ENCODE measurements around the gene PPP2R5E. TPM values are rescaled to one million over a fixed set of nuclear protein-coding genes. Genes with fewer than 3 reads are reported as not detected.

PPP2R5E gene
- total and polyA plus RNA-seq, 8 donors = 7.2 to 32.9 (median 14.2) TPM

DNA sequence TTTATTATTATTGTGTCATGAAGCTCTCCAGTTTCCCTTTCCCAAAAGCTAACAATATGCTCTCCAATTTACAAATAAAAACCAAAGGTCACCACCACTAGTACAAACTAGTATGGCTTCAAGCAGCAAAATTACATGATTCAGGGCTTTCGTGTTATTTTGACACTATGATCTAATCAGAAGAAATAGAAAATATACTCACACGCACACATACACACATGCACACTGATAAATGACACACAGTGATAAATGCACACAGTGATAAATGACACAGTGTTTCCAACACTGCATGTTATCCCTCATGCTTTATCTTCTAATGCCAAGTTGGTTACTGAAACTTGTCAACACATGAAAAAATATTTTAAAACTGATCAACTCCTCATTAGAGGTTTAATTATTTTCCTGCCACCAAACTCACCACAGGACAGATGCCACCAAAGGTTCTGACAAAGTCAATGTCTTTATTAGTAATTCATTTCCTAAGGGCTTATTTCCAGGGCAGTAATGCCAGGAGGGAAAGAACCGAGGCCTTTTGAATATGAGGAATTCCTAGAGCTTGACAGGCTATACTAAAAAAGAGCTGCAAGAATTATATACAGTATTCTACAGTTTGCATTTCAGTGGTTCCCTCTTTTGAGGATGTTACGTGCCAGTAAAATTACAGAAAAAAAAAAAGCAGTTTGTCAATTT lies 82.4 kb downstream of the PPP2R5E start:
- no peak overlapping the region for H3K27ac ChIP-seq
- WGBS, 5 donors = 39 to 75% (median 54%) methylated on average over 4 of the region's 4 CpGs

DNA sequence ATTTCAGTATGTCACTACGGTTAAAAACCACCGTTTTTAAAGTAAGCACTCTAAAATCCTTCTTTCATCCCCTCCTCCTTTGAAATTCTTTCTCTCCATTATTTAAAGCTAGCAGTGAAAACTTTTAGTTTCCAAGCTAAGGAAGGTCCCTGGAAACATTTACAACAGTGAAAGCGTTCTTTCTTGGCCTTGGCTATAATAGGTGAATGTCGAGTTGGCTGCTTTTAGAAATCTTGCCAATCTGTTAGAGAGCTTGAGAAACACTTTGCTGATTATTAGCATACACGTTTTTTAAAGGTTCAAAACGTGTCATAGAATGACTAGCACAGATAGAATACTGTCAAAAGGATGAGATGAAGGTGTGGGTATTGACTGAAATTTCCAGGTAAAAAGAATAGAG lies 83.4 kb downstream of the PPP2R5E start:
- intact Hi-C loops (cut with DNase I; ENCODE audit: low total_unique reads) = no loop called here
- Histone ChIP-seq H3K27ac (no peak overlapping the region), H3K27me3 (no peaks in the 10 kb centered on the region), H3K4me3 (no peak overlapping the region), H3K9me3 (no peaks in the 10 kb centered on the region), H3K36me3 (no peaks in the 10 kb centered on the region), H3K4me1 (peaks cover 0 to 52% (median 19%) of the 10 kb centered on the region in 4 donors)
- no peak for TF ChIP-seq POLR2A (IDR thresholded peaks at IDR 0.05)
- TF ChIP-seq, protein P1, sequence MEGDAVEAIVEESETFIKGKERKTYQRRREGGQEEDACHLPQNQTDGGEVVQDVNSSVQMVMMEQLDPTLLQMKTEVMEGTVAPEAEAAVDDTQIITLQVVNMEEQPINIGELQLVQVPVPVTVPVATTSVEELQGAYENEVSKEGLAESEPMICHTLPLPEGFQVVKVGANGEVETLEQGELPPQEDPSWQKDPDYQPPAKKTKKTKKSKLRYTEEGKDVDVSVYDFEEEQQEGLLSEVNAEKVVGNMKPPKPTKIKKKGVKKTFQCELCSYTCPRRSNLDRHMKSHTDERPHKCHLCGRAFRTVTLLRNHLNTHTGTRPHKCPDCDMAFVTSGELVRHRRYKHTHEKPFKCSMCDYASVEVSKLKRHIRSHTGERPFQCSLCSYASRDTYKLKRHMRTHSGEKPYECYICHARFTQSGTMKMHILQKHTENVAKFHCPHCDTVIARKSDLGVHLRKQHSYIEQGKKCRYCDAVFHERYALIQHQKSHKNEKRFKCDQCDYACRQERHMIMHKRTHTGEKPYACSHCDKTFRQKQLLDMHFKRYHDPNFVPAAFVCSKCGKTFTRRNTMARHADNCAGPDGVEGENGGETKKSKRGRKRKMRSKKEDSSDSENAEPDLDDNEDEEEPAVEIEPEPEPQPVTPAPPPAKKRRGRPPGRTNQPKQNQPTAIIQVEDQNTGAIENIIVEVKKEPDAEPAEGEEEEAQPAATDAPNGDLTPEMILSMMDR (IDR thresholded peaks at IDR 0.05) = no peak
- no peak for DNase-seq
- 26 to 50% (median 40%) methylated on average over 6 of the region's 6 CpGs for WGBS, 5 donors

More for the DNA sequence above, 82.4 kb downstream of the PPP2R5E start:
- Histone ChIP-seq H3K9me3 (no peaks in the 10 kb centered on the region), H3K4me1 (peaks cover 0 to 43% (median 16%) of the 10 kb centered on the region in 4 donors), H3K27me3 (no peaks in the 10 kb centered on the region), H3K36me3 (no peaks in the 10 kb centered on the region), H3K4me3 (no peak overlapping the region)
- intact Hi-C loops (cut with DNase I; ENCODE audit: low total_unique reads) = no loop called here
- TF ChIP-seq, protein P1 (IDR thresholded peaks at IDR 0.05) = no peak
- no peak for DNase-seq

DNA sequence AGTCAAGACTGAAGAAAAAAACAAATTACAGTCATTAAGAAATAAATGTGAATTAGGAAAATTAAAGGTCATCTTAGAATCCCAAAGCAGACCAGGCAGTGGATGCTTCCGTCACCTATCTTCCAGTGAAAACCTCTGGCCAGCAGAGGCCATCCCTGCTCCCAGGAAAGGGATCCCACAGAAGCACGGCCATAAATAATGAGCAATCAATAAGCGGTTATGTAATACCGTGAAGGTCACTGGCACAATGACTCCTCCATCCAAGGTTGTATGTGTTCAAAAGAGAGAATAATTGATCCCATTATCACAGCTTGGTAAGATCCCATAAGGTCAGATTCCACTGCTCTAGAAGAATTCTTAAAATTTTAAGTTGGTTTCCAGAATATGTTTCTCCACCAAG lies 85.7 kb downstream of the PPP2R5E start:
- intact Hi-C loops (cut with DNase I; ENCODE audit: low total_unique reads) = no loop called here
- WGBS, 5 donors = 79 to 95% (median 93%) methylated on average over 4 of the region's 4 CpGs
- no peaks in the 10 kb centered on the region for H3K27me3 ChIP-seq

DNA sequence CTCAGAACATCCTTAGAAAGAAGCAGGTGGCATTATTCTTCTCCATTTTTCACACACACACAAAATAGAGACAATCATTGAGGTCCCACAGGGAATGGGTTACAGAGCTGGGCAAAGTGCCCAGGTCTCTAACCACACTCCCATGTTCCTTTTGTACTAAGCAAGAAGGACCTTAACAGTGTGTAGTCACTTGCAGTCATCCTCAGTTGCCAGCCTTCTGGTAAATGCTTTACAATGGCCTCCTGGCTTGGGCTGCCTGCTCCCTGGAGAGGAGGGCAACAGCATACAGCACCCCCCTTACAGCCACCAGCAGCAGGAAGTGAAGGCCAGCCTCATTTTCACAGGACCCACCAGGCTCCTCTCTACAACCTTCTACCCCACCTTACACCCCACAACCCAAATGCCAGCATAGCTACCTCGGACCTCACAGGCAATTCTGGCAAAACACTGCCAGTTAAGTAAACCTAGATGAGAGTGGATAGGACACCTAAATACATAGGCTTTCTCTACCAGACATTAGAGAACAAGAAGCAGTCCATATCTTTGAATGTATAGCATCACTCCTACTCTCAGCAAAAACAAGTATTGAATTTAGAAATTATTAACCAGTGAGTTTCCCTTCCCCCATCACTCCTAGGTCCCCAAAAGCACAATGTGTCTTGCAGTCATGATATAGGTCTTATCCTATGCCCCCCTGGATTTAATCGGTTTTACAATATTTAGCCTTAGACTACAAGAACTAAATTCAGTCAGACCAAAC lies 88.1 kb downstream of the PPP2R5E start:
- Histone ChIP-seq H3K27ac (no peak overlapping the region), H3K9me3 (no peaks in the 10 kb centered on the region), H3K4me1 (peaks cover 0 to 56% (median 21%) of the 10 kb centered on the region in 4 donors), H3K27me3 (no peaks in the 10 kb centered on the region), H3K36me3 (peaks cover 0 to 9% (median 4%) of the 10 kb centered on the region in 4 donors), H3K4me3 (no peak overlapping the region)
- WGBS, 5 donors = 77 to 91% (median 84%) methylated on average over 2 of the region's 2 CpGs
- TF ChIP-seq EP300 (IDR thresholded peaks at IDR 0.05) = no peak
- no peak for TF ChIP-seq POLR2AphosphoS5 (IDR thresholded peaks at IDR 0.05)
- no peak for TF ChIP-seq POLR2A (IDR thresholded peaks at IDR 0.05)
- TF ChIP-seq, protein P1 (IDR thresholded peaks at IDR 0.05) = no peak
- intact Hi-C loops (cut with DNase I; ENCODE audit: low total_unique reads) = no loop called here
- DNase-seq = peak; percentile 27 to 30

More for the DNA sequence above, 85.7 kb downstream of the PPP2R5E start:
- no peak for DNase-seq
- H3K4me3 ChIP-seq = no peak overlapping the region
- TF ChIP-seq, protein P1 (IDR thresholded peaks at IDR 0.05) = no peak
- no peak for TF ChIP-seq EP300 (IDR thresholded peaks at IDR 0.05)
- no peak for TF ChIP-seq POLR2A (IDR thresholded peaks at IDR 0.05)
- TF ChIP-seq POLR2AphosphoS5 (IDR thresholded peaks at IDR 0.05) = no peak
- peaks cover 0 to 5% (median 2%) of the 10 kb centered on the region in 4 donors for H3K36me3 ChIP-seq
- H3K4me1 ChIP-seq = peaks cover 0 to 65% (median 27%) of the 10 kb centered on the region in 4 donors
- H3K27ac ChIP-seq = no peak overlapping the region
- no peaks in the 10 kb centered on the region for H3K9me3 ChIP-seq
